ENCODE results near the gene MEOX1.

MEOX1 gene

GRCh38 chr17:43661699-43662412 lies at the start of gene MEOX1:
TSS of gene MEOX1 (minus strand) at chr17:43661922. CDS start at chr17:43661534, 388 bp downstream.
- Mint-ChIP-seq H3K27ac (peak within 1 kb of the TSS; percentile 89), H3K27me3 (peaks cover 33% of the 10 kb centered on the region), H3K4me1 (peaks cover 59% of the 10 kb centered on the region), H3K9me3 (no peaks in the 10 kb centered on the region), H3K36me3 (no peaks in the 10 kb centered on the region), H3K4me3 (peak within 1 kb of the TSS; percentile 59)
- CTCF ChIA-PET, result interaction anchor here (2.6 kb wide), 1 partner anchor 11 kb away, joined by 10 read pairs; no protein-coding TSS in a partner anchor
- peak; percentile 31 for DNase-seq

GRCh38 chr17:43710101-43710500 lies 48.4 kb upstream of the MEOX1 start:
- Mint-ChIP-seq H3K27me3 (peaks cover 63% of the 10 kb centered on the region), H3K4me1 (peaks cover 15% of the 10 kb centered on the region), H3K4me3 (no peak overlapping the region), H3K27ac (no peak overlapping the region), H3K9me3 (no peaks in the 10 kb centered on the region), H3K36me3 (no peaks in the 10 kb centered on the region)
- DNase-seq, result no peak
- CTCF ChIA-PET, result interaction anchor here (0.6 to 0.9 kb wide), 2 partner anchors 16 to 286 kb away, joined by 3 read pairs; no protein-coding TSS in a partner anchor

GRCh38 chr17:43709210-43709609 lies 47.5 kb upstream of the MEOX1 start:
- Mint-ChIP-seq H3K4me3 (no peak overlapping the region), H3K27ac (no peak overlapping the region), H3K4me1 (peaks cover 10% of the 10 kb centered on the region), H3K27me3 (peaks cover 57% of the 10 kb centered on the region), H3K36me3 (no peaks in the 10 kb centered on the region), H3K9me3 (no peaks in the 10 kb centered on the region)
- DNase-seq, result no peak
- CTCF ChIA-PET, result interaction anchor here (0.6 to 1.1 kb wide), 3 partner anchors 26 to 447 kb away, joined by 3 to 4 read pairs (median 3); no protein-coding TSS in a partner anchor

- H3K27me3 Mint-ChIP-seq, result peaks cover 49% of the 10 kb centered on the region
- no peaks in the 10 kb centered on the region for H3K9me3 Mint-ChIP-seq
Measured at GRCh38 chr17:43707184-43707583, 45.5 kb upstream of the MEOX1 start.

GRCh38 chr17:43706235-43706634 lies 44.5 kb upstream of the MEOX1 start:
- CTCF ChIA-PET, result interaction anchor here (0.6 to 2.1 kb wide), 3 partner anchors 12 to 804 kb away, joined by 3 to 9 read pairs (median 5); no protein-coding TSS in a partner anchor
- peaks cover 43% of the 10 kb centered on the region for H3K27me3 Mint-ChIP-seq
- H3K4me1 Mint-ChIP-seq, result peaks cover 4% of the 10 kb centered on the region
- no peak for DNase-seq
- no peaks in the 10 kb centered on the region for H3K9me3 Mint-ChIP-seq
- no peaks in the 10 kb centered on the region for H3K36me3 Mint-ChIP-seq
- H3K27ac Mint-ChIP-seq, result no peak overlapping the region
- H3K4me3 Mint-ChIP-seq, result no peak overlapping the region

More at GRCh38 chr17:43707184-43707583, 45.5 kb upstream of the MEOX1 start:
- Mint-ChIP-seq H3K4me1 (no peaks in the 10 kb centered on the region), H3K27ac (no peak overlapping the region), H3K4me3 (no peak overlapping the region), H3K36me3 (no peaks in the 10 kb centered on the region)
- DNase-seq, result no peak
- CTCF ChIA-PET, result interaction anchor here (1.2 kb wide), 1 partner anchor 53 kb away, joined by 4 read pairs; no protein-coding TSS in a partner anchor

GRCh38 chr17:43703630-43704029 lies 41.9 kb upstream of the MEOX1 start:
- Mint-ChIP-seq H3K9me3 (no peaks in the 10 kb centered on the region), H3K27me3 (peaks cover 46% of the 10 kb centered on the region), H3K4me3 (no peak overlapping the region), H3K27ac (no peak overlapping the region), H3K4me1 (peaks cover 6% of the 10 kb centered on the region), H3K36me3 (no peaks in the 10 kb centered on the region)
- CTCF ChIA-PET, result interaction anchor here (0.8 kb wide), 1 partner anchor 11 kb away, joined by 3 read pairs; no protein-coding TSS in a partner anchor
- no peak for DNase-seq

GRCh38 chr17:43702637-43703036 lies 40.9 kb upstream of the MEOX1 start:
- no peak overlapping the region for H3K4me3 Mint-ChIP-seq

GRCh38 chr17:43701318-43701743 lies 39.6 kb upstream of the MEOX1 start:
- CTCF ChIA-PET, result interaction anchor here (12.5 kb wide), 1 partner anchor 60 kb away, joined by 445 read pairs; the partner anchor contains the start of gene SOST
- Mint-ChIP-seq H3K27ac (no peak overlapping the region), H3K36me3 (no peaks in the 10 kb centered on the region), H3K4me1 (peaks cover 6% of the 10 kb centered on the region), H3K27me3 (peaks cover 53% of the 10 kb centered on the region), H3K9me3 (no peaks in the 10 kb centered on the region), H3K4me3 (no peak overlapping the region)
- DNase-seq, result peak; percentile 27

More at GRCh38 chr17:43702637-43703036, 40.9 kb upstream of the MEOX1 start:
- peaks cover 6% of the 10 kb centered on the region for H3K4me1 Mint-ChIP-seq
- H3K9me3 Mint-ChIP-seq, result no peaks in the 10 kb centered on the region
- peaks cover 50% of the 10 kb centered on the region for H3K27me3 Mint-ChIP-seq
- no peak overlapping the region for H3K27ac Mint-ChIP-seq
- no peaks in the 10 kb centered on the region for H3K36me3 Mint-ChIP-seq
- peak; percentile 37 for DNase-seq
- CTCF ChIA-PET, result interaction anchor here (0.6 to 12.5 kb wide), 4 partner anchors 10 to 218 kb away, joined by 3 to 445 read pairs (median 3); partner anchors contain the start of genes DHX8 and SOST

- no peak overlapping the region for H3K4me3 Mint-ChIP-seq
- H3K4me1 Mint-ChIP-seq, result peaks cover 6% of the 10 kb centered on the region
- CTCF ChIA-PET, result interaction anchor here (12.5 kb wide), 1 partner anchor 62 kb away, joined by 445 read pairs; the partner anchor contains the start of gene SOST
Measured at GRCh38 chr17:43699438-43699756, 37.7 kb upstream of the MEOX1 start.

GRCh38 chr17:43698678-43699437 lies 37.1 kb upstream of the MEOX1 start:
- H3K4me3 Mint-ChIP-seq, result no peak overlapping the region
- no peak for DNase-seq
- H3K27ac Mint-ChIP-seq, result no peak overlapping the region
- no peaks in the 10 kb centered on the region for H3K9me3 Mint-ChIP-seq
- H3K36me3 Mint-ChIP-seq, result no peaks in the 10 kb centered on the region
- CTCF ChIA-PET, result interaction anchor here (1.1 to 12.5 kb wide), 2 partner anchors 63 to 128 kb away, joined by 3 to 445 read pairs; partner anchors contain the start of gene SOST
- H3K4me1 Mint-ChIP-seq, result peaks cover 6% of the 10 kb centered on the region
- H3K27me3 Mint-ChIP-seq, result peaks cover 43% of the 10 kb centered on the region

More at GRCh38 chr17:43699438-43699756, 37.7 kb upstream of the MEOX1 start:
- Mint-ChIP-seq H3K36me3 (no peaks in the 10 kb centered on the region), H3K27me3 (peaks cover 43% of the 10 kb centered on the region), H3K9me3 (no peaks in the 10 kb centered on the region), H3K27ac (no peak overlapping the region)
- DNase-seq, result no peak

GRCh38 chr17:43697937-43698336 lies 36.2 kb upstream of the MEOX1 start:
- DNase-seq, result no peak
- Mint-ChIP-seq H3K4me3 (no peak overlapping the region), H3K27ac (no peak overlapping the region), H3K9me3 (no peaks in the 10 kb centered on the region), H3K4me1 (peaks cover 6% of the 10 kb centered on the region), H3K27me3 (peaks cover 40% of the 10 kb centered on the region), H3K36me3 (no peaks in the 10 kb centered on the region)
- CTCF ChIA-PET, result interaction anchor here (1.0 to 12.5 kb wide), 5 partner anchors 24 to 148 kb away, joined by 3 to 445 read pairs (median 4); partner anchors contain the start of gene SOST

- DNase-seq, result no peak
- Mint-ChIP-seq H3K27me3 (peaks cover 33% of the 10 kb centered on the region), H3K36me3 (no peaks in the 10 kb centered on the region), H3K4me1 (peaks cover 6% of the 10 kb centered on the region), H3K9me3 (no peaks in the 10 kb centered on the region), H3K4me3 (no peak overlapping the region), H3K27ac (no peak overlapping the region)
- CTCF ChIA-PET, result interaction anchor here (1.0 to 12.5 kb wide), 4 partner anchors 23 to 149 kb away, joined by 3 to 445 read pairs (median 4); partner anchors contain the start of gene SOST
Measured at GRCh38 chr17:43696891-43697290, 35.2 kb upstream of the MEOX1 start.

GRCh38 chr17:43695970-43696865 lies 34.5 kb upstream of the MEOX1 start:
- H3K27me3 Mint-ChIP-seq, result peaks cover 33% of the 10 kb centered on the region
- H3K4me3 Mint-ChIP-seq, result no peak overlapping the region
- H3K4me1 Mint-ChIP-seq, result peaks cover 2% of the 10 kb centered on the region
- H3K9me3 Mint-ChIP-seq, result no peaks in the 10 kb centered on the region
- H3K27ac Mint-ChIP-seq, result no peak overlapping the region
- no peak for DNase-seq
- CTCF ChIA-PET, result interaction anchor here (0.8 to 12.5 kb wide), 5 partner anchors 49 to 119 kb away, joined by 3 to 445 read pairs (median 4); partner anchors contain the start of gene SOST
- H3K36me3 Mint-ChIP-seq, result no peaks in the 10 kb centered on the region

All from activated naive CD4-positive, alpha-beta T cell treated with anti-CD3 and anti-CD28 coated beads, Interleukin-2, amount 10 ng/mL, durations not matched to agents 7 days and 5 days (primary cell).